Calu3 (cell line): ENCODE measurements around the gene GYPC. TPM values are rescaled to one million over a fixed set of nuclear protein-coding genes. Genes with fewer than 3 reads are reported as not detected.

Experiments used
- BruUV-seq: library from RNA; stranded (reverse); fragments of 400-500 nt; replicated peaks from 2 replicates; lab custom pipeline; 2021; lab: Mats Ljungman, UMichigan
- CTCF ChIA-PET: fragments of 300-600 bp; sonication (Branson Sonifier 250); formaldehyde crosslinking; loops from one replicate; lab custom pipeline; 2022; ENCODE audit warnings: antibody characterized with exemption; lab: Charles Lee
- DNase-seq: peaks from one replicate; pipeline ENCODE4 v3.0.0; 2022
- H3K27ac Mint-ChIP-seq: one replicate; pipeline ENCODE4 v1.8.0; 2022; ENCODE audit warnings: mixed read lengths; ENCODE audit not compliant: unreplicated experiment
- H3K27me3 Mint-ChIP-seq: one replicate; pipeline ENCODE4 v1.8.0; 2022; ENCODE audit warnings: mixed read lengths; ENCODE audit not compliant: unreplicated experiment
- H3K36me3 Mint-ChIP-seq: one replicate; pipeline ENCODE4 v1.8.0; 2022; ENCODE audit warnings: mild to moderate bottlenecking, moderate library complexity, mixed read lengths; ENCODE audit not compliant: insufficient read depth, unreplicated experiment
- H3K4me1 Mint-ChIP-seq: one replicate; pipeline ENCODE4 v1.8.0; 2022; ENCODE audit warnings: mild to moderate bottlenecking, low read depth, mixed read lengths; ENCODE audit not compliant: unreplicated experiment
- H3K4me3 Mint-ChIP-seq: one replicate; pipeline ENCODE4 v1.8.0; 2022; ENCODE audit warnings: mild to moderate bottlenecking, low read depth, moderate library complexity, mixed read lengths; ENCODE audit not compliant: unreplicated experiment
- H3K9me3 Mint-ChIP-seq: one replicate; pipeline ENCODE4 v1.8.0; 2022; ENCODE audit warnings: low read depth, mixed read lengths; ENCODE audit not compliant: unreplicated experiment
- CTCF ChIP-seq: fragments of 200-600 bp; IDR thresholded peaks from one replicate; pipeline ENCODE4 v1.8.0; 2022; ENCODE audit warnings: antibody characterized with exemption; ENCODE audit not compliant: unreplicated experiment
- intact Hi-C: fragments of 100-400 bp; cut with micrococcal nuclease; formaldehyde crosslinking; loops from one replicate; pipeline ENCODE4 v1.10.0; 2022; ENCODE audit not compliant: unreplicated experiment
- total RNA-seq: library from RNA; stranded (reverse); gene quantifications from 2 replicates; pipeline ENCODE4 v1.2.3, GENCODE V29; 2022

The GYPC gene
- total RNA-seq, 1 experiment from 2014 or later: not detected

- H3K9me3 Mint-ChIP-seq: peaks cover 3% of the 10 kb centered on the region
- intact Hi-C loops: no loop called here
- DNase-seq: no peak
- no peak overlapping the region for H3K27ac Mint-ChIP-seq
- H3K36me3 Mint-ChIP-seq: peaks cover 7% of the 10 kb centered on the region
- TF ChIP-seq CTCF: no peak
- no peak overlapping the region for H3K4me3 Mint-ChIP-seq
- CTCF ChIA-PET: no interaction called here
- BruUV-seq: no TSS peak
- no peaks in the 10 kb centered on the region for H3K4me1 Mint-ChIP-seq
- H3K27me3 Mint-ChIP-seq: peaks cover 9% of the 10 kb centered on the region
These were observed 5.9 kb downstream of the GYPC start for GRCh38 chr2:126661702-126662500.

GRCh38 chr2:126662621-126663020, 6.7 kb downstream of the GYPC start:
- intact Hi-C loops: no loop called here
- CTCF ChIA-PET: no interaction called here
- Mint-ChIP-seq H3K9me3 (no peaks in the 10 kb centered on the region), H3K4me3 (no peak overlapping the region), H3K36me3 (peaks cover 7% of the 10 kb centered on the region), H3K27ac (no peak overlapping the region), H3K4me1 (no peaks in the 10 kb centered on the region), H3K27me3 (peaks cover 9% of the 10 kb centered on the region)
- DNase-seq: no peak
- no peak for TF ChIP-seq CTCF
- BruUV-seq: no TSS peak

DNA sequence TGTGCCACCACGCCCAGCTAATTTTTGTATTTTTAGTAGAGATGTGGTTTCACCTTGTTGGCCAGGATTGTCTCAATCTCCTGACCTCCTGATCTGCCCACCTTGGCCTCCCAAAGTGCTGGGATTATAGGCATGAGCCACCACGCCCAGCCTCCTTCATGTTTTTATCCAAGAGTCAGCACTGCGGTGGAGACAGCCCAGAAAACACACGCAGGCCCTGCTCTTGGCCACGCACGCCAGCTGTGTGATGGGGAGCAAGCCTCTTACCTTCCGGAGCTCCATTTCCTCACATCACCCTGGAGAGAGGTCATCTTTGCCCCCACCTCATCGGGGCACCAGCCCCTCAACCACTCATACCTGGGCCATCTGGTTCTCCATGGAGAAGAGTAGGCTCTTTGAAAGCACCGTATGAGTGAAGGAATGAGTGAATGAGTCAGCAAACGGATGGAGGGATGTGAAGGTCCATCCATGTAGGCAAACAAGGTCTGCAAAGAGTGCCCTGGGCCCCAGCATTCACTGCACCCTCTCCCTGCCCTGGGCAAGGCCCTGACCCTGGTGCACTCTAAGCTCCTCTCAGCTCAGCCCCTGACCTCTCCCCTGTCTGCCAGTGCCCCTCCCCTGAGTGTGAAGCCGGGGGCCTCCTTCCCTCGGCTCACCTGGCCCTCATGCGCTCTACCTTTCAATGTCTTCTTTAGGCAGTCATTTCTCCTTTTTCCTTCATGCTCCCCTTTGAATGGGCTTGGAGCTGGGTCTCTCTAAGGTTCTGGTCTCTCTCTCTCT, 7.4 kb downstream of the GYPC start:
- no peak for TF ChIP-seq CTCF
- peaks cover 7% of the 10 kb centered on the region for H3K36me3 Mint-ChIP-seq
- no TSS peak for BruUV-seq
- H3K4me3 Mint-ChIP-seq: no peak overlapping the region
- intact Hi-C loops: no loop called here
- H3K4me1 Mint-ChIP-seq: no peaks in the 10 kb centered on the region
- CTCF ChIA-PET: interaction anchor here (0.6 kb wide), 1 partner anchor 687 kb away, joined by 3 read pairs; no protein-coding TSS in a partner anchor
- H3K27ac Mint-ChIP-seq: no peak overlapping the region
- H3K9me3 Mint-ChIP-seq: no peaks in the 10 kb centered on the region
- DNase-seq: no peak
- H3K27me3 Mint-ChIP-seq: peaks cover 9% of the 10 kb centered on the region

- Mint-ChIP-seq H3K36me3 (peaks cover 7% of the 10 kb centered on the region), H3K4me3 (no peak overlapping the region), H3K27me3 (peaks cover 9% of the 10 kb centered on the region), H3K27ac (no peak overlapping the region), H3K4me1 (no peaks in the 10 kb centered on the region), H3K9me3 (no peaks in the 10 kb centered on the region)
- CTCF ChIA-PET: interaction anchor here (0.6 kb wide), 1 partner anchor 686 kb away, joined by 3 read pairs; no protein-coding TSS in a partner anchor
- TF ChIP-seq CTCF: no peak
- no peak for DNase-seq
- intact Hi-C loops: no loop called here
- BruUV-seq: no TSS peak
These were observed 8.3 kb downstream of the GYPC start for GRCh38 chr2:126664234-126664633.
